HG02571 (cell line): ENCODE data around the gene KIAA0232.
"Not testable (repeated sequence)": the region's sequence is repeated elsewhere in the genome, so short reads cannot be mapped to it uniquely, and the experiment has no call there.

Experiments used
- ATAC-seq: cut with Tn5 transposase; IDR thresholded peaks from one replicate; pipeline ENCODE4 v1.9.1; 2021; ENCODE audit warnings: mild to moderate bottlenecking, moderate library complexity; ENCODE audit not compliant: unreplicated experiment

KIAA0232 gene

DNA sequence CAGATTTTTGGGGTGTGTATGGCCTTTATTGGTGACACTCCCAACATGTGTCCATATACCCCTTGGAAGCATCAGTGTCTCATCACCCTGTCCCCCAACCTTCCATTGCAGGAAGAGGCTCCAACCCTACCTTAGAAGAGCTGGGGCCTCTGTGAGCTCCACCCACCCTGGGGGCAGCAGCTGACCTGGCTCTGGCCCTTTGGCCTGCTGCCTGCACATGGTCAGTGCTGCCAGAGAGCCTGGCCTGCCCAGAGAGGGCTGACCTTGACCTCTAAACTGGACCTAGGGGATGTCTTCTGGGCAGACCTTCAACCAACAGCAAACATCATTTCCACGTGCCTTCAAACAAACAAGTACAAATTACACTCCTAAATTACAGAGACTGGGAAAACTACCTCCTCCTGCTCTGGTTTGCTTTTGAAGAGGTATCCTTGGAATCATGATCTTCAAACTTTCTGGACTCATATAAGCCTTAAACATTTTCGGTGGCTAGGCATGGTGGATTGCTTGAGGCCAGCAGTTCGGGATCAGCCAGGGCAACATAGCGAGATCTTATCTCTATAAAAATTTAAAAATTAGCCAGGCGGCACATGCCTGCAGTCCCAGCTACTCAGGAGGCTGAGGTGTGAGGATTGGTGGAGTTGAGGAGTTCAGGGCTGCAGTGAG lies 27.3 kb upstream of the KIAA0232 start:
- no peak for ATAC-seq

DNA sequence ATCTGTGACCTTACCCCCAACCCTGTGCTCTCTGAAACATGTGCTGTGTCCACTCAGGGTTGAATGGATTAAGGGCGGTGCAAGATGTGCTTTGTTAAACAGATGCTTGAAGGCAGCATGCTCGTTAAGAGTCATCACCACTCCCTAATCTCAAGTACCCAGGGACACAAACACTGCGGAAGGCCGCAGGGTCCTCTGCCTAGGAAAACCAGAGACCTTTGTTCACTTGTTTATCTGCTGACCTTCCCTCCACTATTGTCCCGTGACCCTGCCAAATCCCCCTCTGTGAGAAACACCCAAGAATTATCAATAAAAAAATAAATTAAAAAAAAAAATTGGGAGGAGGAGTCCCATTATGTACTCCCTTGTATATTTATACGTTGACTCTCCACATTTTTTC lies 26.2 kb upstream of the KIAA0232 start:
- ATAC-seq = not testable (repeated sequence)

DNA sequence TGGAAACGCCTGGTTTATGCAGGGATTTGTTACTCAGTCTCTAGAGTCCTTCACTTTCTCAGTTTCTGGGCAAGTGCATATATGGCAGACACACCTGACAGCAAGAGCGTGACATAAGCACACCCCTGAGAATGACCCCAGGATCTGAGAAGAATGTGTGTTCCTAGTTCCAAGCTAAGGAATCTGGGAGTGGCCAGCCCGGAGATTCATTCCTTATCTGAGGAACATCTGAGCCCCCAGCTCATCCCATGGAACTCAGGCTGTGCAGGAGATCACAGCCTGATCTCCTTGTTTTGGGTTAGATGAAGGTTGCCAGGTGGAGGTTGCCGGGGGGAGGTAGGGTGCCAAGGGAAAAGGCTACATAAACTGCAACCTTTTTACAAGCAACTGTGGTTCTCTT lies 23.8 kb upstream of the KIAA0232 start:
- no peak for ATAC-seq

DNA sequence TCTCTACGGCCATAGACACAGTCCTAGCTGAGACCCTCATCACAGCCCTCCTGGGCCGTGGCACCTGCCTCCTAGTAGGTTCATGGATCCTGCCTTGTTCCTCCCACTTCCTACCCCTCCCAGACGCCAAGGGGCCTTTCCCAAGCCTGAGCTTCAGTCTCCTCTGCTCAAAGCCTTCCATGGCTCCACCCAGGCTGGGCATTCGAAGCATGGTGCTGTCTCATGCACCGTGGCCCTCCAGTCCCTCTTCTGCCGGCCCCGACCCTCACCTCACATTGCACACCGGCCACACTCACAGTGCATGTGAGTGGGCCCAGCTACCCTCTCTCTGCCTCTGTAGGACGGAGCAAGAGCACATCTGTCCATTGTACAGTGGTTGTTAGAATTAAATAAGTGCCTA lies 21.7 kb upstream of the KIAA0232 start:
- ATAC-seq = no peak

DNA sequence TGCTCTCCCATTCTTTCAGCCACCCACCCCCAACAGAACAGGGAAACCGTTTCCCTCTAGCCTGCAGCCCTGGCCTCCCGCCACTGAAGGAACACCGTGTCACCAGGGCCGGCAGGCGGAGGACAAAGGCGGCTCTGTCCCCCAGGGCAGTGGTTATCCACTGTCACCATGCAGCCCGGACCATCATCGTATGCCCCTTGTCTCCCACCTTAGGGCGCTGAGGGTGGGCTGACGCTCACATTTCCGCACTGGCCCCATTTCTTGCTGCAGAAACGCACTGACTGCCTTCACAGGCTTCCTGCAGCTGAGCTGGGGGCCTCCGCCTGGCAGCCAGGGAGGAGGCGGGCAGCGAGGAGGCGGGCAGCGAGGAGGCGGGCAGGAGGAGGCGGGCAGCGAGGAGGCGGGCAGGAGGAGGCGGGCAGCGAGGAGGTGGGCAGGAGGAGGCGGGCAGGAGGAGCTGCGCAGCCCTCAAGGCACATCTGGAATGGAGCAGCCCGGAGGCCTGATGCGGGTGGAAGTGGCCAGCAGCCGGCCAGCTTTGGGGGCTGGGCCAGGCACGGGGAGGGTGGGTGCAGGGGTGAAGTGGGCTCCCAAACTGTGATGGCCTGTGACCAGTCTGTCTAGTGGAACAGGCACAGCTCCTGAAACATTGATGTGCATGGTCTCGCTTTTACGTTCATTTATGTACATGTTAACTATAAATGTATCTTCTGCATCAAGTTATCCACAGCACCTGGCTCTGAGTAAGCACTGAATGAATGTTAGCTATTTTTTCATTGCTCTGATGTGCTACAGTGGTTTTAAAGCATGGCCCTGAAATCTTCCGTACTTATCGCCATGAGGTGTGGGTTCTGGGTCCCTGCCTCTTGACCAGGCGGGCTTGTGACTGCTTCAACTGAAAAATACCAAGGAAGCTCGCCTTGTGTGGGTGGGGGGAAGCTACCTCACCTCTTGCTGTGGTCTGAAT lies 20.6 kb upstream of the KIAA0232 start:
- no peak for ATAC-seq

DNA sequence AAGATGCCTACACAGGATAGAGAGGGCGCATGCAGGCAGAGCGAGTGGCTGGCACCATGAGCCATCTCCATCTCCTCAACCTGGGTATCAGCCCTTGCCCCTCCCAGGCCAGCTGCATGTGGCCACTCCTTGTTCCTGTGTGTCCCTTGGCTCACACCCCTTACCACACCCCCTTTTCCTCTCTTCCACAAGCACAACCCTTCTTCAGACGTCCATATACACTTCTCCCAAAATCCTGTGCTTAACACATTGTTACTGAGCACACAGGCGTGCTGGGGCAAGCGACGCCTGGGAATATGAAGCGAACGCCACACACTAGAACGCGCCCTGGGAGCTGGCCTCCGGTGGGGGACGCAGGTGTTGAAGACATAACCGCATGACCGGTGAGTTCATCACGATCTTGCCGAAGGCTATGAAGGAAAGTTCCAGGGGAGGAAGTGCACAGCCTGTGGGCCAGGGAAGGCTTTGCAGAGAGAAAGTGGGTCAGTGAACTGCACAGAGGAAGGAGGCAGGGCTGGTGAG lies 19.1 kb upstream of the KIAA0232 start:
- no peak for ATAC-seq

DNA sequence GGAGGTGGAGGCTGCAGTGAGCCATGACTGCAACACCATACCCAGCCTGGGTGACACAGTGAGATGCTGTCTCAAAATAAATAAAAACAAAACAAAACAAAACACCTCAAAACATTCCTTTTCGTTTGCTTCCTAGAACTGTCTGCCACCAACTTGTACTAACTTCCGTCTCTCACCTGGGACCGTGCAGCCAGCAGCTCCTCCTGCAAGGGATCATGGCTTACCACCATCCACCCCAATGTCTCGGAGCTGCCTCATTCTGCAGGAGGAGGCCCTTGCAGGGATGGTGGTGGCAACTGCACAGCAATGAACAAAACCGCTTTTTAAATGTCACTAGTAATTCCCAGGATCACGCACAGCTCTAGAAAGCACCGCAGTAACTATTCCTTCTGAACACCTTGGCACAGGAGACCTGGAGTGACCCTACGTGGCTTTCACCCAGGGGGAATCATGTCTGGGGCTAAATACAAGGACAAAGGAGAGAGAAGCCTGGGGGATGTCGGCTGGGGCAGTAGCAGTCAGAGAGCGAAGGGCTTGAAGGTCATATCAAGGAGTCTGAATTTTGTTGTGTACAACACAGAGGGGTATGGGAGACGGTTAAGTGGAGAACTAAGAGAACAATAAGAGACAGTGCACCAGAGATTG lies 17.4 kb upstream of the KIAA0232 start:
- ATAC-seq = no peak

DNA sequence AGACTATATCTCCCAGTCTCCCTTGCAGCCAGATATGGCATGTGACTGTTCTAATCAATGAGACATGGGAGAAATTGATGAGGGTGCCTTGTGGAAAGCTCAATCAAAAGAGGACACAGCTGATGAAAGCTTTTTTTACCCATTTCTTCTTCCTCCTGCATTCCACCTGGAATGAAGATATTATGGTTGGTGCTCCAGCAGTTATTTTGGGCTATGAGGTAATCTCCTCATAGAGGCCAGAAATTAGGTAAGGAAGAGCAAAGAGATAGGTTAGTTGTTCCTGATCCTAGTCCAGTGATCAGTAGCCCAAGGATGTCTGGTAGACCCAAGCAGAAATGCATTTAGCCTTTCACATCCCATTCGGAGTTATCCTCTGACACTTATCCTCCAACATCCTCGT lies 16.8 kb upstream of the KIAA0232 start:
- no peak for ATAC-seq

DNA sequence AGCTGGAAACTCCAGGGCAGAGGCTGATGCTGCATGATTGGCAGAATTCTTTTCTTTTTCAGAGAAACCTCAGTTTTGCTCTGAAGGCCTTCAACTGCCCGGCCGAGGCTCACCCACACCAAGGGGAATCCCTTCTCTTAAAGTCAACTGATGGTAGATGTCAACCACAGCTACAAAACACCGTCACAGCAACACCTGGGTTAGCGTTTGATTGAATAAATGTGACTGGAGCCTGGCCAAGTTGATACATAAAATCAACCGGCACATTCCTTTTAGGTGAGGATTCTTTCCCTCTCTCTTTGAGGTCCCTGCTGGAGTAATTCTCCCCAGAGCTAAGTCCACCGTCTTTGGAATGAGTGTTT lies 15.2 kb upstream of the KIAA0232 start:
- ATAC-seq = no peak

DNA sequence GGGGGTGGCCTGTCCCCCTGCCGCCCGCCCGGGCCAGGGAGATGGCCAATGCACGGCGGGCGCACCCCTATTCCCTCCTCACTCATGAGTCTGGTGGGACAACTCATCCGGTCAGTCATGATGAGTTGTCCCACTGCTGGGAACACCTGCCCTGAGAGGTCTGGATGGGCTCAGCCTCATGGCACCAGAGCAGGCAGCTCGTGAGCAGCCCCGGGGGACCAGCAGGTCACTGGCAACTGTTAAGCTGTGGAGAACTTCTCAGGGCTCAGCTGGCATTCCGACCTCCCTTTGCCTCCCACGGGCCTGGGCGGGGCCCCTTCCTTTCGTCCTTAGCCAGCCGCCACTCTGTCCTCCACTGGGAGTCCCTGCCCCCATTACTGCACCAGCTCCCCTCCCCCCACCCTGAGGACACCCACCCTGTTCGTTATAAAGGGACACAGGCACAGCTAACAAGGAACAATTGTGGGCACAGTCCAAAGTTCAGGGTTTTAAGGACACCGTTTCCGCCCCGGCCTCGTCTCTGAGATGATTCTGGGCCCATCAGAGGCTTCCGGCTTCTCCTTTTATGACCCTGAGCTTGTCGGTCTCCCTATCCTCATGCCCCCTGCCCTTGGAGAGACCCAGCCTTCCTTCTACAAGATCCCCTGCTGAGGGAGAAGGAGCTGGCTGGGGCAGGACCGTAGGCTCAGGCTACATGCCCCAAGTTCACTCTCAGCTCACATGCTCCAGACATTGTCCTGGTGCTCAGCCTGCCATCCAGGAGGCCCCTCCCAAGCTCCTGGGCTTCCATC lies 14.6 kb upstream of the KIAA0232 start:
- no peak for ATAC-seq

DNA sequence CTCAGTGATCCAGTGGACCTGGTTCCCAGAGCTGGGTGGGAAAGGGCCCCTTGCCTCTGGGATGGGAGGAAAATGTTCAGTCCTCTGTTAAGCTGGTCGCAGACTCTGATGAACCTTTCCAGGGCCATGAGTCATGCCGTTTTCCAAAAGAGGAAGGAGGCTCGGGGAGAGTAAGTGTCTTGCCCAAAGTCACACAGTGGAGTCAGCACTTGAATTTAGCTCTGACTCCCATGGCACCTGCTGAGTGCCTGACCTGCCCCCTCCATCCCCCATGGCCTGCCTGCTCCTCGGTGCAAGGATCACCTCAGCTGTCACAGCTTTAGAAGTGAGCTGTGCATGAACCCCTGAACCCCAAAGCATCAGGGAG lies 14.0 kb upstream of the KIAA0232 start:
- ATAC-seq = no peak

DNA sequence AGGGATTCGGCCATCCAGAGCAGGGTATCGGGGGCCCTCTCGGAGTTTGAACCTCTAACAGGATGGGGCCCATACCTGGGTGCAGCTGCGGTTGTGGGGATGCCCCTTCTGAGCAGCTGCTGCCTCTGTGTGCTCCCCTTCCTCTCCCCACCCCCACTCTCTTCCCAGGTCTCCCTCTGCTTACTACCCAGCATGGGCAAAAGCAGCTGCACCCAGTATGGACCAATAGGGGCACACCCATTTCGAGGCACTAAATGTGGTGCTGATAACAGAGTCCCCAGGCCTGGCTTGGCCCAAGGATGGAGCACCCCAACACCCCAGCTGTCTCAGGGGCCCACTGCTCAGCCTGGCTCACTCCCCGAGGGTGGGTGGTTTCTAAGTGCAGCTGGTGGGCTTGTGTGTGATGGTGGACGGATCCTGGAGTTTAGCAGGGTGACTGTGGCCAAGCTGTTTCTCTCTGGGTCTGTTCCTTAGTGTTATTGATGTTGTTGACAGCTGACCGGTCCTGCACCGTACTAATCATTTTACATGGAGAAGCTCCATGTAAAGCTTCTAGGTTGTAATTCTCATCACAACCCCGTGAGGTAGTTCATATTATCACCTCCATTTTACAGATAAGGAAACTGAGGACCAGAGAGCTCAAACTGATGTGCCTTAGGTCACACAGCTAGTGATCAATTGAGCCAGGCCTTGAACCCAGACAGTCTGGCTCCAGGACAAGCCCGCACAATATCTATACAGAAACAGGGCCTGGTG lies 13.1 kb upstream of the KIAA0232 start:
- ATAC-seq = no peak

DNA sequence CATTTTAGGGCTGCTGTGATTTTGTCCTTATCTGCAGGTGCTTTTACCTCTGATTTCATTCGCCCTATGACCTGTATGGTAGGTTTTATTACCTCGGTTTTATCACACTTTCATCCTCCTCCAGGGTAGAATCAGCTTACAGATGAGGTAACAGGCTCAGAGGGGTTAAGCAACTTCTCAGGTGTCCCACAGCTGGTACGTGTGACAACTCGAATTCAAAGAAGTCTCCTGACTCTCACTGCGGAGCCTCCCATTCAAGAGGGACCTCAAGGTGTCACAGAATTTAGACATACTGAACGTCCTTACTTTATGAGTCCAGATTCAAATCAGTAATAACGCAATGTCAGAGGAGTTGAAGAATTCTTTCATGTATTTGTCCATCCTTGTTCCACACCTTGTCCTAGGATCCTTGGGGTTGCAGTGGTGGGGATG lies 12.5 kb upstream of the KIAA0232 start:
- no peak for ATAC-seq

DNA sequence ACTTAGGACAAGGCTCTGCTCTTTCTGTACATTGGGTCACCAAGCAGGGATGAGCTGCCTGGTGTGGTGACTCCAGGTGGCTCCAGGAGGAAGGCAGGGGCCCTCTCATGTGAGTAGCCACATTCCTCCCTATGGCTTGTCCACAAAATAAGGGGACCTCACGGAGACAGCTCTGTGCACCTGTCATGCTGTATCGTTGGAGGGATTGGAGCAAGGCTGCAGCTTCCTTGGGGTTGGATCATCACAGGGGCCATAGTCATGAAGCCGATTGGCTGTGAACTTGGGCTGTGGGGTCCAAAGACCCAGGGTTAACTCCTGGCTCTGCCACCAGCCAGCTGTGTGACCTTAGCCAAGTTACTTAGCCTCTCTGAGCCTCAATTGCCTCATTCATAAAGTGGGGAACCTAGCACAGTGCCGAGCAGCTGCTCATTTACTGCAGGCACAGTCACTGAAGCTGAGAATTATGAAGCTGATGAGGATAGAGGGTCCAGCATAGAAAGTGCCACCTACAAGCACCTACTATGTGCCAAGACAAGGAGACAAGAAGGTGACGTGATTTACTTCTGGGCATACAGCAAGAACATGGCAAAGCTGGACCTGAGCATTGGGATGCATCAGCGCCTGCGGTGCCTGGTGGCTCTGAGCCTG lies 11.8 kb upstream of the KIAA0232 start:
- no peak for ATAC-seq

DNA sequence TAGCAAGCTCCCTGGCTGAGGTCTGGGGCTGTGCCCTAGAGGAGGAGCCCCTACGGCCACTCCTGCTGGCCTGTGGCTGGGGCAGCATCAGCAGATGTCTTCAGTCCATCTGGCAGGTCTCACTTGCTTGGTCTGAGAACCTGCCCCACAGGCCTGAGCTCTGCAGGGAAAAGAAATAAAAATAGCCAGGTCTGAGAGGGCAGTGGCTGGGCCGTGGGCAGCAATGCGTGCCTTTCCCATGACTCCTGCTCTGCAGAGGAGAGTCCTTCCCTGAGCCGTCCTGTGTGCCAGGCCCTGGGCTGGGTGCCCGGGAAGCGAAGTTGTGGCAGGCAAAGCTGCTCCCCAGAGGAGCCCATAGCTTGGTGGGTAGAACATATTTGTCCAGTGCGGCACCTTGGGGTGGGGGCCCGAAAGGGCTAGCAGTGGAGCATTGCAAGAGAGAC lies 11.3 kb upstream of the KIAA0232 start:
- ATAC-seq = no peak

DNA sequence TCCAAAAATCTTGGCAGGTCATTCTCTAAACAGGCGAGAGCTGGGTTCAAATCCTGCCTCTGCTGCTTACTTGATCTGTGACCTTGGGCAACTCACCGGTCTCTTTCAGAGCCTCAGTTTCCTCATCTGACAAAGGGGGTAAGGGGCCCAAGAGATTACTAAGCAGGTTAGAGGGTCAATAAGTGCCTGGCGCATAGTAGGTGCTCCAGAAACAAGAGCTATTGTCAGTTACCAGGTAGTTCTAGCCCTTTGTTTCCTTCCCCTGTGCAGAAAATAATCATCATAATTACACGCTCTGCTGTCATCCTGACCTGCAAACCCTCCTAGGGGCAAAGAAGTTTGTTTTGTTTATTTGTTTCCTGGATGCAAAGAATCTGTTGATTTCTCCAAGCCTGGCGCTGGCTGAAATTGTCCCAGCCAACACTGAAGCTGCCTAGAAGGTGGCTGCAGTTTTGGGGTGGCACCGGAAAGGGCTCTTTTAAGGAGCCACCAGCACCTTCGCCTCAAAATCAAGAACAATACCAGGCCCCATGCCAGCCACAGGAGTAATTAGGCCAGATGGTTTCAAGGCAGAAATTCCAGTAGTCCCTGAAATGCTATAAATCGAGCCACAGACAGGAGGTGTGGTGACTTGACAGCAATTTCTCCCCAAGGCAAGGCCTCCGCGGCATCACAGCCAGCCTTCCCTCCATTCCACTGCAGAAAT lies 10.2 kb upstream of the KIAA0232 start:
- ATAC-seq = no peak

DNA sequence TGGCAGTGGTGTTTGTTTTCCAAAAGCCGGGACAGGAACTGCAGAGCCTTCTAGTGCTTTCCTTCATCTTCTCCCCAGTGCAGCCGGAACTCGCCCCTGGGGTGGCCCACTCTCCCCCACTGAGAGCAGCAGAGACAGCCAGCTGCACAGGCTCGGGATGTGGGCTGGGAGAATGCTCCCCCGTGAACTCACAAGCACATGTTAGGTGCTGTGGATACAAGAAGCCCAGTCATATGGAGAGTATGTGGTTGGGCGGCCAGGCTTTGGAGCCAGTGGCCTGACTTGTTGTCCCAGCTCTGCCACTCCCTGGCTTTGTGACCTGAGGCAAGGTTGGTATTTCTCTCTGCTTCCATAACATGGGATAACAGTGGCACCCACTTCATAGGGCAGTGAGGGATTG lies 9.4 kb upstream of the KIAA0232 start:
- no peak for ATAC-seq

DNA sequence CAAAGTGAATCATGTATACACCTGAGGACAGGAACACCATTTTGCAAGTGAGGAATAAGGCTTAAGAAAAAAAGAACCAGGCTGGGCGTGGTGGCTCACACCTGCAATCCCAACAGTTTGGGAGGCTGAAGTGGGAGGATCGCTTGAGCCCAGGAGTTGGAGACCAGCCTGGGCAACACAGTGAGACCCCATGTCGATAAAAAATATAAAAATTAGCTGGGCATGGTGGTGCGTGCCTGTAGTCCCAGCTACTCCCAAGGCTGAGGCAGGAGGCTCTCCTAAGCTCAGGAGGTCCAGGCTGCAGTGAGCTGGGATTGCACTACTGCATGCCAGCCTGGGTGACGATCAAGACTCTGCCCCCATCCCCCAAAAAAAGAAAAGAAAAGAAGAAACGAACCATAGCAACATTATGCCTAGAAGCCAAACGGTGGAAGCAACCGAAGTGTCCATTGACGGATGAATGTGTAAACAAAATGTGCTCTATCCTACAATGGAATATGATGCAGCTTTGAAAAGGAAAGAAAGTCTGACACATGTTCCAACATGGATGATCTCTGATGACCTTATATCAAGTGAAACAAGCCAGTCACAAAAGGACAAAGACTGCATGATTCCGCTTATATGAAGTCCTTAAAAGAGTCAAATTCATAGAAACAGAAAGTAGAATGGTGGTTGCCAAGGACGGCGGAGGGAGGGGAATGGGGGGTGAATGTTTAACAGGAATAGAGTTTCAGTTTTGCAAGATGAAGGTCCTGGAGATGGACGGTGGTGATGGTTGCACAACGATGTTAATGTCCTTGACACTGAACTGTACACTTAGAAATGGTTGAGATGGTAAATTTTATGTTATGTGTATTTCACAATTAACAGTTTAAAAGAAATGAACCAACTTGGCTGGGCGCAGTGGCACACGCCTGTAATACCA lies 8.6 kb upstream of the KIAA0232 start:
- no peak for ATAC-seq
